ENCODE measurements around the gene CNPY1.

The CNPY1 gene

GRCh38 chr7:155458878-155459699 is 87.3 kb downstream of the CNPY1 start:
- Mint-ChIP-seq H3K36me3 (ENCODE audit: low read depth) (no peaks in the 10 kb centered on the region), H3K4me3 (no peak overlapping the region), H3K27me3 (ENCODE audit: low read depth, poor library complexity) (peaks cover 98% of the 10 kb centered on the region), H3K27ac (no peak overlapping the region), H3K4me1 (peaks cover 8% of the 10 kb centered on the region), H3K9me3 (no peaks in the 10 kb centered on the region)
- DNase-seq, result no peak
- no peak for TF ChIP-seq CTCF (IDR thresholded peaks at IDR 0.05)

- peak; percentile 43 for DNase-seq
- H3K4me3 Mint-ChIP-seq, result peak within 1 kb of the TSS; percentile 47
- no peak for TF ChIP-seq CTCF (IDR thresholded peaks at IDR 0.05)
- H3K4me1 Mint-ChIP-seq, result peaks cover 8% of the 10 kb centered on the region
- H3K9me3 Mint-ChIP-seq, result no peaks in the 10 kb centered on the region
- no peaks in the 10 kb centered on the region for H3K36me3 Mint-ChIP-seq (ENCODE audit: low read depth)
- H3K27me3 Mint-ChIP-seq (ENCODE audit: low read depth, poor library complexity), result peaks cover 98% of the 10 kb centered on the region
- no peak within 1 kb of the TSS for H3K27ac Mint-ChIP-seq
These were observed 88.1 kb downstream of the CNPY1 start, which contains the start of gene EN2 for GRCh38 chr7:155458111-155458877. TSS of gene EN2 (plus strand) at chr7:155458129. CDS start at chr7:155458378, 249 bp downstream.

GRCh38 chr7:155457544-155458110 is 88.7 kb downstream of the CNPY1 start:
- Mint-ChIP-seq H3K36me3 (ENCODE audit: low read depth) (no peaks in the 10 kb centered on the region), H3K9me3 (no peaks in the 10 kb centered on the region), H3K4me3 (peak overlapping the region; percentile 30), H3K27me3 (ENCODE audit: low read depth, poor library complexity) (peaks cover 98% of the 10 kb centered on the region), H3K27ac (no peak overlapping the region), H3K4me1 (peaks cover 8% of the 10 kb centered on the region)
- DNase-seq, result peak; percentile 37
- no peak for TF ChIP-seq CTCF (IDR thresholded peaks at IDR 0.05)

GRCh38 chr7:155456738-155457543 is 89.4 kb downstream of the CNPY1 start:
- peaks cover 8% of the 10 kb centered on the region for H3K4me1 Mint-ChIP-seq
- TF ChIP-seq CTCF (IDR thresholded peaks at IDR 0.05), result no peak
- H3K4me3 Mint-ChIP-seq, result peak overlapping the region; percentile 47
- H3K36me3 Mint-ChIP-seq (ENCODE audit: low read depth), result no peaks in the 10 kb centered on the region
- H3K9me3 Mint-ChIP-seq, result no peaks in the 10 kb centered on the region
- no peak overlapping the region for H3K27ac Mint-ChIP-seq
- DNase-seq, result peak; percentile 71
- peaks cover 98% of the 10 kb centered on the region for H3K27me3 Mint-ChIP-seq (ENCODE audit: low read depth, poor library complexity)

- Mint-ChIP-seq H3K9me3 (no peaks in the 10 kb centered on the region), H3K4me3 (no peak overlapping the region), H3K27ac (no peak overlapping the region), H3K27me3 (ENCODE audit: low read depth, poor library complexity) (peaks cover 98% of the 10 kb centered on the region), H3K4me1 (peaks cover 8% of the 10 kb centered on the region), H3K36me3 (ENCODE audit: low read depth) (no peaks in the 10 kb centered on the region)
- no peak for TF ChIP-seq CTCF (IDR thresholded peaks at IDR 0.05)
- no peak for DNase-seq
These were observed 90.3 kb downstream of the CNPY1 start for GRCh38 chr7:155455776-155456737.
